Breast epithelium (tissue), 3 donors: ENCODE measurements around the gene HEATR3.

ENCODE experiments used
- POLR2A ChIP-seq: fragments of 450-650 bp; IDR thresholded peaks from one replicate; pipeline ENCODE4 v1.6.1; 2016; ENCODE audit warnings: antibody characterized with exemption, mild to moderate bottlenecking, moderate library complexity
- TF ChIP-seq, protein P1 (sequence below), 3 donors: fragments of 450-650 bp; IDR thresholded peaks; one replicate each; pipeline ENCODE4 v1.5.1; 2016 to 2017; ENCODE audit warnings: antibody characterized with exemption in 3 of 3, mild to moderate bottlenecking in 3 of 3, moderate library complexity in 3 of 3

DNA sequence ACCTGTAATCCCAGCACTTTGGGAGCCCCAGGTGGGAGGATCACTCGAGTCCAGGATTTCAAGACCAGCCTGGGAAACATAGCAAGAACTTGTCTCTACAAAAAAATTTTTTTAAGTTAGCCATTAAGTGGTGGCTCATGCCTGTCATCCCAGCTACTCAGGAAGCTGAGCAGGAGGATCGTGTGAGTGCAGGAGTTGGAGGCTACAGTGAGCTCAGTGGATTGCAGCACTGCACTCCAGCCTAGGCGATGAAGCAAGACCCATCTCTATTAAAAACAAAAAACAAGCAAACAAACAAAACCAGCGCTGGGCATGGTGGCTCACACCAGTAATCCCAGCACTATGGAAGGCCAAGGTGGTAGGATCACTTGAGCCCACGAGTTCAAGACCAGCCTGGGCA, 38.0 kb downstream of the HEATR3 start:
- TF ChIP-seq, protein P1, sequence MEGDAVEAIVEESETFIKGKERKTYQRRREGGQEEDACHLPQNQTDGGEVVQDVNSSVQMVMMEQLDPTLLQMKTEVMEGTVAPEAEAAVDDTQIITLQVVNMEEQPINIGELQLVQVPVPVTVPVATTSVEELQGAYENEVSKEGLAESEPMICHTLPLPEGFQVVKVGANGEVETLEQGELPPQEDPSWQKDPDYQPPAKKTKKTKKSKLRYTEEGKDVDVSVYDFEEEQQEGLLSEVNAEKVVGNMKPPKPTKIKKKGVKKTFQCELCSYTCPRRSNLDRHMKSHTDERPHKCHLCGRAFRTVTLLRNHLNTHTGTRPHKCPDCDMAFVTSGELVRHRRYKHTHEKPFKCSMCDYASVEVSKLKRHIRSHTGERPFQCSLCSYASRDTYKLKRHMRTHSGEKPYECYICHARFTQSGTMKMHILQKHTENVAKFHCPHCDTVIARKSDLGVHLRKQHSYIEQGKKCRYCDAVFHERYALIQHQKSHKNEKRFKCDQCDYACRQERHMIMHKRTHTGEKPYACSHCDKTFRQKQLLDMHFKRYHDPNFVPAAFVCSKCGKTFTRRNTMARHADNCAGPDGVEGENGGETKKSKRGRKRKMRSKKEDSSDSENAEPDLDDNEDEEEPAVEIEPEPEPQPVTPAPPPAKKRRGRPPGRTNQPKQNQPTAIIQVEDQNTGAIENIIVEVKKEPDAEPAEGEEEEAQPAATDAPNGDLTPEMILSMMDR (IDR thresholded peaks at IDR 0.05), result no peak
- no peak for TF ChIP-seq POLR2A
